ENCODE measurements around the gene MAML3.

DNA sequence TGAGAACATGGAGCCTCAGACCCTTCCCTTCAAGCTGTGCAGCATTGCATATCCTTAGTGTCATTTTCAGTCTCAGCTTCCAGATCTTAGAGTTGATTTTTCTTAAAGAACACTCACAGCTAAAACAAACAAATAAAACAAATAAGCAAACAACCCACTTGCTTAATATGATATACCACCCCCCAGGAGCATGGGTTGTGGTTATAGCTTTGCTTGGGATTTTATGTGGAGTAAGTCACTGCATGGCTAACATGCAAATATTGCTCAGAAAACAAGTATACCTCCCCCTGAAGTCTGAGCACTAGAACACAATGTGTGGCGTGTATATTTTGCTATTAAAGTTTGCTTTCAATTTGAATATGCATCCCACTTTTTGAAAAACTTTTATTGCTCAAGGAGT lies 409.8 kb downstream of the MAML3 start:
- TF ChIP-seq, protein P1, sequence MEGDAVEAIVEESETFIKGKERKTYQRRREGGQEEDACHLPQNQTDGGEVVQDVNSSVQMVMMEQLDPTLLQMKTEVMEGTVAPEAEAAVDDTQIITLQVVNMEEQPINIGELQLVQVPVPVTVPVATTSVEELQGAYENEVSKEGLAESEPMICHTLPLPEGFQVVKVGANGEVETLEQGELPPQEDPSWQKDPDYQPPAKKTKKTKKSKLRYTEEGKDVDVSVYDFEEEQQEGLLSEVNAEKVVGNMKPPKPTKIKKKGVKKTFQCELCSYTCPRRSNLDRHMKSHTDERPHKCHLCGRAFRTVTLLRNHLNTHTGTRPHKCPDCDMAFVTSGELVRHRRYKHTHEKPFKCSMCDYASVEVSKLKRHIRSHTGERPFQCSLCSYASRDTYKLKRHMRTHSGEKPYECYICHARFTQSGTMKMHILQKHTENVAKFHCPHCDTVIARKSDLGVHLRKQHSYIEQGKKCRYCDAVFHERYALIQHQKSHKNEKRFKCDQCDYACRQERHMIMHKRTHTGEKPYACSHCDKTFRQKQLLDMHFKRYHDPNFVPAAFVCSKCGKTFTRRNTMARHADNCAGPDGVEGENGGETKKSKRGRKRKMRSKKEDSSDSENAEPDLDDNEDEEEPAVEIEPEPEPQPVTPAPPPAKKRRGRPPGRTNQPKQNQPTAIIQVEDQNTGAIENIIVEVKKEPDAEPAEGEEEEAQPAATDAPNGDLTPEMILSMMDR (IDR thresholded peaks at IDR 0.05; ENCODE audit: insufficient read depth, low read depth, low read length): no peak
- no peak for TF ChIP-seq EZH2 (IDR thresholded peaks at IDR 0.05; ENCODE audit: insufficient read depth, low read length)

All from astrocyte (in vitro differentiated cells and primary cell).